PC-9 (cell line): ENCODE data around the gene PMAIP1. TPM values are rescaled to one million over a fixed set of nuclear protein-coding genes. Genes with fewer than 3 reads are reported as not detected.

Experiments used
- BruUV-seq: library from RNA; stranded (reverse); fragments of 400-500 nt; replicated peaks from 2 replicates; lab custom pipeline; 2021; lab: Mats Ljungman, UMichigan
- CTCF ChIA-PET: fragments of 300-600 bp; sonication (Branson Sonifier 250); formaldehyde crosslinking; loops from one replicate; lab custom pipeline; 2022; ENCODE audit warnings: antibody characterized with exemption; lab: Charles Lee
- POLR2A ChIA-PET: fragments of 300-600 bp; sonication (Branson Sonifier 250); formaldehyde crosslinking; loops from one replicate; lab custom pipeline; 2022; ENCODE audit warnings: antibody characterized with exemption; ENCODE audit not compliant: unreplicated experiment; lab: Charles Lee
- DNase-seq, 2 experiments: peaks; one replicate each; pipeline versions ENCODE4 v3.0.0 to v3.0.0-alpha.2; 2015 to 2022; ENCODE audit warnings: mixed read lengths in 1 of 2
- H2AFZ ChIP-seq: fragments of 200-600 bp; sonication (generic); 2 replicates; pipeline ENCODE4 v1.8.1; 2017; ENCODE audit warnings: antibody characterized with exemption
- H3F3A ChIP-seq: fragments of 200-600 bp; sonication (generic); 2 replicates; pipeline ENCODE4 v1.8.1; 2017; ENCODE audit warnings: antibody characterized with exemption, mild to moderate bottlenecking, low read depth; ENCODE audit not compliant: insufficient read depth
- H3K27ac ChIP-seq: fragments of 200-600 bp; sonication (generic); 2 replicates; pipeline ENCODE4 v1.6.1; 2016; ENCODE audit warnings: mixed run types
- H3K27me3 ChIP-seq: fragments of 200-600 bp; sonication (generic); 2 replicates; pipeline ENCODE4 v1.6.1; 2016; ENCODE audit warnings: low read depth, mixed run types; ENCODE audit not compliant: insufficient read depth
- H3K36me3 ChIP-seq: fragments of 200-600 bp; sonication (generic); 2 replicates; pipeline ENCODE4 v1.6.1; 2016; ENCODE audit warnings: low read depth, mixed run types
- H3K4me1 ChIP-seq: fragments of 200-600 bp; sonication (generic); replicated peaks from 2 replicates; pipeline ENCODE4 v1.6.1; 2016; ENCODE audit warnings: mixed run types; ENCODE audit not compliant: insufficient read depth
- H3K4me2 ChIP-seq: fragments of 200-600 bp; sonication (generic); 2 replicates; pipeline ENCODE4 v1.6.1; 2017; ENCODE audit warnings: mixed run types
- H3K4me3 ChIP-seq: fragments of 200-600 bp; sonication (generic); 2 replicates; pipeline ENCODE4 v1.6.1; 2016; ENCODE audit warnings: mixed run types
- H3K79me2 ChIP-seq: fragments of 200-600 bp; sonication (generic); 2 replicates; pipeline ENCODE4 v1.6.1; 2017; ENCODE audit warnings: low read depth, mixed run types
- H3K9me2 ChIP-seq: fragments of 200-600 bp; sonication (generic); 2 replicates; pipeline ENCODE4 v1.8.1; 2017; ENCODE audit warnings: mild to moderate bottlenecking; ENCODE audit not compliant: insufficient read depth
- H3K9me3 ChIP-seq: fragments of 200-600 bp; sonication (generic); 2 replicates; pipeline ENCODE4 v1.8.1; 2016; ENCODE audit warnings: low read depth; ENCODE audit not compliant: insufficient read depth
- H4K20me1 ChIP-seq: fragments of 200-600 bp; sonication (generic); 2 replicates; pipeline ENCODE4 v1.8.1; 2017; ENCODE audit not compliant: insufficient read depth
- EZH2 ChIP-seq: fragments of 200-600 bp; sonication (generic); IDR thresholded peaks from 2 replicates; pipeline ENCODE4 v1.8.0; 2017; ENCODE audit warnings: antibody characterized with exemption, low read depth
- intact Hi-C: fragments of 100-400 bp; cut with micrococcal nuclease; formaldehyde crosslinking; loops from one replicate; pipeline ENCODE4 v1.10.0; 2022; ENCODE audit not compliant: unreplicated experiment
- total RNA-seq: library from RNA; stranded (reverse); gene quantifications from 2 replicates; pipeline ENCODE4 v1.2.3, GENCODE V29; 2021
- TF ChIP-seq, protein P1 (sequence below): fragments of 200-600 bp; sonication (generic); conservative IDR thresholded peaks from 2 replicates; pipeline ENCODE4 v1.6.1; 2017; ENCODE audit warnings: mixed run types, antibody characterized with exemption, mild to moderate bottlenecking, moderate library complexity

The PMAIP1 gene
- total RNA-seq, 1 experiment from 2014 or later, result 16.5 TPM

DNA sequence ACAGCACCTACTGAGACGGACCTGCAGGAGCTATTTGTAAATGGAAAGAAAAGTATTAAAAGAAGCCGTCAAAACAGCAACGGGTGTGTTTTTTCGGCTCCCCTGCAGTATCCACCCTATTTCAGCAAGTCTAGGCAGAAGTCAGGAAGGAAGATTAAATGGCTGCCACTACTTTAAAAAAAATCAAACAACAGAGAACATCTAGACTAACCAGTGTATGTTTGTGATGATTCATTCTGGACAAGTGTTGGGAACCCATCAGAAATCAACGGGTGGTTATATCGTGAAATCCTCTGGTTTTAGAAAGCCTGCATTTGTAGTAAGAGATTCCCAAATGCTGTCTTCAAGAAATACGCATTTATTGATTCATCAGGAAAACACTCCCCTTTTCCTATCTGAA lies 9.0 kb downstream of the PMAIP1 start:
- ChIA-PET CTCF (no interaction called here), POLR2A (interaction anchor here (0.7 kb wide), 1 partner anchor 112 kb away, joined by 3 read pairs; no protein-coding TSS in a partner anchor)
- Histone ChIP-seq H3K4me3 (peak overlapping the region; percentile 37; the same call in 1 of the 2 replicates), H2AFZ (peak overlapping the region; percentile 64), H3K4me1 (peaks cover 58% of the 10 kb centered on the region), H3K27me3 (no peaks in the 10 kb centered on the region), H3K9me3 (peaks cover 4% of the 10 kb centered on the region), H4K20me1 (peaks cover 4% of the 10 kb centered on the region; the same call in 1 of the 2 replicates), H3K4me2 (peak overlapping the region; percentile 75), H3K79me2 (peaks cover 8% of the 10 kb centered on the region), H3F3A (peaks cover 38% of the 10 kb centered on the region), H3K27ac (peak overlapping the region; percentile 89), H3K9me2 (no peaks in the 10 kb centered on the region), H3K36me3 (peaks cover 7% of the 10 kb centered on the region)
- TSS peak; percentile 68 for BruUV-seq
- TF ChIP-seq, protein P1, sequence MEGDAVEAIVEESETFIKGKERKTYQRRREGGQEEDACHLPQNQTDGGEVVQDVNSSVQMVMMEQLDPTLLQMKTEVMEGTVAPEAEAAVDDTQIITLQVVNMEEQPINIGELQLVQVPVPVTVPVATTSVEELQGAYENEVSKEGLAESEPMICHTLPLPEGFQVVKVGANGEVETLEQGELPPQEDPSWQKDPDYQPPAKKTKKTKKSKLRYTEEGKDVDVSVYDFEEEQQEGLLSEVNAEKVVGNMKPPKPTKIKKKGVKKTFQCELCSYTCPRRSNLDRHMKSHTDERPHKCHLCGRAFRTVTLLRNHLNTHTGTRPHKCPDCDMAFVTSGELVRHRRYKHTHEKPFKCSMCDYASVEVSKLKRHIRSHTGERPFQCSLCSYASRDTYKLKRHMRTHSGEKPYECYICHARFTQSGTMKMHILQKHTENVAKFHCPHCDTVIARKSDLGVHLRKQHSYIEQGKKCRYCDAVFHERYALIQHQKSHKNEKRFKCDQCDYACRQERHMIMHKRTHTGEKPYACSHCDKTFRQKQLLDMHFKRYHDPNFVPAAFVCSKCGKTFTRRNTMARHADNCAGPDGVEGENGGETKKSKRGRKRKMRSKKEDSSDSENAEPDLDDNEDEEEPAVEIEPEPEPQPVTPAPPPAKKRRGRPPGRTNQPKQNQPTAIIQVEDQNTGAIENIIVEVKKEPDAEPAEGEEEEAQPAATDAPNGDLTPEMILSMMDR, result no peak
- TF ChIP-seq EZH2, result no peak
- peak in 1 of 2 experiments; percentile 64 for DNase-seq
- intact Hi-C loops, result loop anchor here (1.0 kb wide), 1 partner anchor 8 kb away; no protein-coding TSS in a partner anchor

DNA sequence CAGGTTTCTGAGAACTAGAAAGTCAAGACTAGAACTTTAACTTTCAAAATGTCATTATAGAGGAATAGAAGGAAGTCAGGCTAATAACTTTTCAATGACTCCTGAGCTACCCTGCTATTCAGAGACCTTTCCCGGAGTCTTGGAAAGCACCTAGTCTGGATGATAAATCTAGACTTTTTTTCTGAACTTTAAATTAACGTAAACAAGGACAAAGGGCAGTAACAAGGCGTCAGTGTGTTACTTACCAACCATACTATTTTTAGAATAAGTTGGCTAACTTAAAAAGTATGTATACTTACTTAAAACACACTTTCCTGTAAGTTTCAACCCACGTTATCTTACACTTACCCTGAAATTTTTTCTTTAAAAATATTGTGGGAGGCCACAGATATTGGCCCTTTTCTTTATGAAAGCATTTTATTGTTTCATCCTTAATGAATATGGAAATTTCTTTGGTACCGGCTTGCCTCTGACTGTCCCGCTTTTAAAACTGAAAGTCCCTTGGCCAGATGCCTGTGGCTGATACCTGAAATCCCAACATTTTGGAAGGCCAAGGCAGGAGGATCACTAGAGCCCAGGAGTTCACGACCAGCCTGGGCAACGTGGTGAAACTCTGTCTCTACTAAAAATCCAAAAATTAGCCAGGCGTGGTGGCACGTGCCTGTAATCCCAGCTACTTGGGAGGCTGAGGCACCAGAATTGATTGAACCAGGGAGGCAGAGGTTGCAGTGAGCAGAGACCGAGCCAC lies 9.7 kb downstream of the PMAIP1 start:
- BruUV-seq, result no TSS peak
- Histone ChIP-seq H3K4me2 (peak overlapping the region; percentile 75), H3K9me2 (no peaks in the 10 kb centered on the region), H3K36me3 (0 out of 2 replicates have a peak, but pooled peaks cover under 1% of the 10 kb centered on the region), H2AFZ (peak overlapping the region; percentile 64), H3K4me3 (peak overlapping the region; percentile 37; the same call in 1 of the 2 replicates), H3K79me2 (peaks cover 1% of the 10 kb centered on the region), H3K4me1 (peaks cover 51% of the 10 kb centered on the region), H3K27me3 (no peaks in the 10 kb centered on the region), H3K27ac (peak overlapping the region; percentile 89), H4K20me1 (no peaks in the 10 kb centered on the region; the same call in 1 of the 2 replicates), H3K9me3 (peaks cover 4% of the 10 kb centered on the region), H3F3A (peaks cover 31% of the 10 kb centered on the region)
- intact Hi-C loops, result loop anchor here (1.0 kb wide), 1 partner anchor 9 kb away; no protein-coding TSS in a partner anchor
- peak in 1 of 2 experiments; percentile 45 for DNase-seq
- TF ChIP-seq EZH2, result no peak
- CTCF ChIA-PET, result no interaction called here
- POLR2A ChIA-PET, result no interaction called here

DNA sequence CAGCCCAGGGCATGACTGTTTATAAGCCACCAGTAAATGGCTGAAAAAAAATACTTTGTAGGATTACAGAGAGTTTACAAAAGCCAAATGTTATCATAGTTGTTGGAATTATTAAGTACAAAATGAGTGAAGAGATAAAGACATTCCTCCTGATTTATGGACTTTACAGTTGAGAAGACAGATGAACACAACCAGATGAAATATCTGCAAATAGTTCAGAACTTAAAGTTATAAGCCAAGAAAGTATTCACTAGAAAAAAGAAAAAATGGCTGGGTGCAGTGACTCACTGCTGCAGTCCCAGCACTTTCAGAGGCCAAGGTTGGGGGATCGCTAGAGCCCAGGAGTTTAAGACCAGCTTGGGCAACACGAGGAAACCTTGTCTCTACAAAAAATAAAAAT lies 11.2 kb downstream of the PMAIP1 start:
- H3K9me2 ChIP-seq, result no peaks in the 10 kb centered on the region
- intact Hi-C loops, result no loop called here
- BruUV-seq, result no TSS peak

More for the DNA sequence above, 11.2 kb downstream of the PMAIP1 start:
- ChIA-PET POLR2A (no interaction called here), CTCF (interaction anchor here (0.6 kb wide), 1 partner anchor 37 kb away, joined by 4 read pairs; no protein-coding TSS in a partner anchor)
- no peak for TF ChIP-seq EZH2
- TF ChIP-seq, protein P1, result no peak
- no peak overlapping the region for H3K27ac ChIP-seq
- no peaks in the 10 kb centered on the region for H3K36me3 ChIP-seq
- no peak for DNase-seq
- no peaks in the 10 kb centered on the region for H3K79me2 ChIP-seq
- peaks cover 23% of the 10 kb centered on the region for H3F3A ChIP-seq
- peaks cover 49% of the 10 kb centered on the region for H3K4me1 ChIP-seq
- H3K9me3 ChIP-seq, result peaks cover 4% of the 10 kb centered on the region
- H3K4me2 ChIP-seq, result no peak overlapping the region
- no peak overlapping the region for H3K4me3 ChIP-seq
- H2AFZ ChIP-seq, result no peak overlapping the region
- no peaks in the 10 kb centered on the region for H4K20me1 ChIP-seq
- no peaks in the 10 kb centered on the region for H3K27me3 ChIP-seq
